Measurements from ENCODE around the gene FEM1C. TPM values are rescaled to one million over a fixed set of nuclear protein-coding genes. Genes with fewer than 3 reads are reported as not detected.
A peak's percentile ranks its signal among the peaks of the same experiment; 100 is the strongest.

Gene FEM1C
- total RNA-seq, 1 experiment from 2014 or later: 27.5 TPM

DNA sequence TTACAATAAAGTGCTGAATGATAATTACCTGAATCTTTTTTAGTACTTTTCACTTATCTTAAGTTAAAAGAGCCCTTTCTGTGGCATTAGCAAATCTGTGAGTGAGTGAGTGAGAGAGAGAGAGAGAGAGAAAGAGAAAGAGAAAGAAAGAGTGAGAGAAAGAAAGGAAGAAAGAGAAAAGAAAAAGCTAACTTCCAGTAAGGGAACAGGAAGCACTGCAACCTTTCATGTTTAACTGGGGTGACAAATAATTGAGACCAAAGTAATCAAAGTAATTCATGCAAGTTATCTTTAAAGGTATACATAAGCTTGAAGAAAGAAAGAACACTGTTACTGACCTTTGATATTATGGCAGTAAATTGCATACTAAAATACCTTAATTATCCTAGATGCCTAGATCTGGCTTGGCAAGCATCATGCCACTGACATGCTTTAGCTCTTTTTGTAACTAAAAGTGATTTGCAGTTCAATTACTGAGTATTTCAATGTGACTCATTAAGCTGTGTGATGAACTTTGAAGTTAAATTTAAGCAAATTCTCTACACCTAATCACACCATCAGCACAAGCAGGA, 21.7 kb downstream of the FEM1C start:
- Histone ChIP-seq H3K4me1 (ENCODE audit: control insufficient read depth in 1 of 2, insufficient read depth in 2 of 2, low read length in 2 of 2) (no peaks in the 10 kb centered on the region), H3K9ac (ENCODE audit: low read length) (no peak overlapping the region), H3K4me2 (ENCODE audit: low read length) (no peak overlapping the region), H3K4me3 (replicated peaks in 1 of 2; ENCODE audit: low read depth in 1 of 2, low read length in 2 of 2) (no peak overlapping the region), H3K36me3 (ENCODE audit: control insufficient read depth in 1 of 2, insufficient read depth in 2 of 2, low read length in 2 of 2) (peaks cover 13 to 32% of the 10 kb centered on the region in 2 experiments), H3K9me3 (ENCODE audit: control insufficient read depth in 1 of 2, insufficient read depth in 1 of 2, low read depth in 1 of 2, low read length in 2 of 2) (no peaks in the 10 kb centered on the region), H2AFZ (ENCODE audit: low read depth, low read length, poor library complexity, severe bottlenecking) (no peak overlapping the region), H4K20me1 (ENCODE audit: insufficient read depth) (no peaks in the 10 kb centered on the region), H3K27ac (ENCODE audit: low read depth, low read length) (no peak overlapping the region), H3K27me3 (ENCODE audit: insufficient read depth, low read length) (no peaks in the 10 kb centered on the region), H3K9me2 (ENCODE audit: insufficient read depth) (no peaks in the 10 kb centered on the region), H3K79me2 (ENCODE audit: insufficient read depth, low read length) (peaks cover 73% of the 10 kb centered on the region)
- BruUV-seq (replicated peaks): TSS peak; percentile 11
- intact Hi-C loops (cut with micrococcal nuclease): no loop called here
- no peak for ATAC-seq
- ChIA-PET CTCF (no interaction called here), POLR2A (no interaction called here), RAD21 (ENCODE audit: low non-redundant PET in 1 of 2, low total read pairs in 2 of 2, uncharacterized antibody in 2 of 2, unreplicated experiment in 2 of 2) (no interaction called here)
- TF ChIP-seq, protein P1, sequence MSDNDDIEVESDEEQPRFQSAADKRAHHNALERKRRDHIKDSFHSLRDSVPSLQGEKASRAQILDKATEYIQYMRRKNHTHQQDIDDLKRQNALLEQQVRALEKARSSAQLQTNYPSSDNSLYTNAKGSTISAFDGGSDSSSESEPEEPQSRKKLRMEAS (IDR thresholded peaks at IDR 0.05): no peak
- no peak for TF ChIP-seq TCF7L2 (IDR thresholded peaks at IDR 0.05; ENCODE audit: borderline replicate concordance, extremely low read depth, insufficient read depth, insufficient read length)
- TF ChIP-seq, protein P2, sequence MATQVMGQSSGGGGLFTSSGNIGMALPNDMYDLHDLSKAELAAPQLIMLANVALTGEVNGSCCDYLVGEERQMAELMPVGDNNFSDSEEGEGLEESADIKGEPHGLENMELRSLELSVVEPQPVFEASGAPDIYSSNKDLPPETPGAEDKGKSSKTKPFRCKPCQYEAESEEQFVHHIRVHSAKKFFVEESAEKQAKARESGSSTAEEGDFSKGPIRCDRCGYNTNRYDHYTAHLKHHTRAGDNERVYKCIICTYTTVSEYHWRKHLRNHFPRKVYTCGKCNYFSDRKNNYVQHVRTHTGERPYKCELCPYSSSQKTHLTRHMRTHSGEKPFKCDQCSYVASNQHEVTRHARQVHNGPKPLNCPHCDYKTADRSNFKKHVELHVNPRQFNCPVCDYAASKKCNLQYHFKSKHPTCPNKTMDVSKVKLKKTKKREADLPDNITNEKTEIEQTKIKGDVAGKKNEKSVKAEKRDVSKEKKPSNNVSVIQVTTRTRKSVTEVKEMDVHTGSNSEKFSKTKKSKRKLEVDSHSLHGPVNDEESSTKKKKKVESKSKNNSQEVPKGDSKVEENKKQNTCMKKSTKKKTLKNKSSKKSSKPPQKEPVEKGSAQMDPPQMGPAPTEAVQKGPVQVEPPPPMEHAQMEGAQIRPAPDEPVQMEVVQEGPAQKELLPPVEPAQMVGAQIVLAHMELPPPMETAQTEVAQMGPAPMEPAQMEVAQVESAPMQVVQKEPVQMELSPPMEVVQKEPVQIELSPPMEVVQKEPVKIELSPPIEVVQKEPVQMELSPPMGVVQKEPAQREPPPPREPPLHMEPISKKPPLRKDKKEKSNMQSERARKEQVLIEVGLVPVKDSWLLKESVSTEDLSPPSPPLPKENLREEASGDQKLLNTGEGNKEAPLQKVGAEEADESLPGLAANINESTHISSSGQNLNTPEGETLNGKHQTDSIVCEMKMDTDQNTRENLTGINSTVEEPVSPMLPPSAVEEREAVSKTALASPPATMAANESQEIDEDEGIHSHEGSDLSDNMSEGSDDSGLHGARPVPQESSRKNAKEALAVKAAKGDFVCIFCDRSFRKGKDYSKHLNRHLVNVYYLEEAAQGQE (IDR thresholded peaks at IDR 0.05; ENCODE audit: low read depth): no peak
- no peak for TF ChIP-seq POLR2AphosphoS5 (IDR thresholded peaks at IDR 0.05; ENCODE audit: low read depth, low read length)
- TF ChIP-seq EGR1 (IDR thresholded peaks at IDR 0.05; ENCODE audit: low read depth): no peak
- DNase-seq (ENCODE audit: low read depth, low spot score): no peak

Measured in HCT116 (cell line).